TTC549 (cell line): ENCODE data around the gene MYRF.

Experiments
- FAIRE-seq: peaks from 2 replicates; lab custom pipeline; 2012; peaks lifted over from hg19 to GRCh38; lab: Jason Lieb, UNC

The MYRF gene

DNA sequence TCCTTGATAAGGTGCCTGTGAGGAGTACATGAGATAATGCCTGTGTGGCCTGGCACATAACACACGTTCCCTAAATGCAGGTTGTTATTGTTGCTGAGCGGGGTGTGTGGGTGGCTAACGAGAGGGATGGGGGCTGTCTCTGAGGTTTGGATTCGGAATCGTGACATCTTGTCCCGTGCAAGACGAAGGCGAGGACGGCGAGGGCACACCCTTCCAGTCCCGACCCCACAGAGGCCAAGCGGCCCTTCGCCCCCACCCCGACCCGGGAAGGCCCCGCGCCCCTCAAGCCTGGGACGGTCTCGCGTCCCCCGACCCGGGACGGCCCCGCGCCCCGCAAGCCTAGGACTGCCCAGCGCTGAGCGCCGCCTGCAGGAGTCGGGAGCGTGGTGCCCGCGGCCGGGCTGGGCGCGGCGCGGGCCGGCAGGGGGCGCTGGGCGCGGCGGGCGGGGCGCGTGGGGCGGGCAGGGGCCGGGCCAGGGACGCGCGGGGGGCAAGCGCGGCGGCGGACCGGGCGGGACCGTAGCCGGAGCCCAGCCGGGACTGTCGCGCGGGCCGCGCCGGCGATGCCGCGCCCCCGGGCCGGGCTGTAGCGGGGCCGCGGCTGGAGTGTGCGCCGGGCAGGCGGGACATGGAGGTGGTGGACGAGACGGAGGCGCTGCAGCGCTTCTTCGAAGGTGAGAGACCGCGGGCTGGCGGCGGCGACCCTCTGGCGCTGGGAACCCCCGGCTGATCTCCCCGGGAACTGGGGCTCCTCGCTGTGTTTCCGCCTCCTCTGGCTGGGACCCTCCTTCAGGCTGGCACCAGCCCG lies at the start of gene MYRF:
Gene MYRF, plus strand, starts transcription at position 520 of the 808 bp plus-strand sequence. Its CDS starts 109 bp downstream, at position 629.
- FAIRE-seq: no peak

DNA sequence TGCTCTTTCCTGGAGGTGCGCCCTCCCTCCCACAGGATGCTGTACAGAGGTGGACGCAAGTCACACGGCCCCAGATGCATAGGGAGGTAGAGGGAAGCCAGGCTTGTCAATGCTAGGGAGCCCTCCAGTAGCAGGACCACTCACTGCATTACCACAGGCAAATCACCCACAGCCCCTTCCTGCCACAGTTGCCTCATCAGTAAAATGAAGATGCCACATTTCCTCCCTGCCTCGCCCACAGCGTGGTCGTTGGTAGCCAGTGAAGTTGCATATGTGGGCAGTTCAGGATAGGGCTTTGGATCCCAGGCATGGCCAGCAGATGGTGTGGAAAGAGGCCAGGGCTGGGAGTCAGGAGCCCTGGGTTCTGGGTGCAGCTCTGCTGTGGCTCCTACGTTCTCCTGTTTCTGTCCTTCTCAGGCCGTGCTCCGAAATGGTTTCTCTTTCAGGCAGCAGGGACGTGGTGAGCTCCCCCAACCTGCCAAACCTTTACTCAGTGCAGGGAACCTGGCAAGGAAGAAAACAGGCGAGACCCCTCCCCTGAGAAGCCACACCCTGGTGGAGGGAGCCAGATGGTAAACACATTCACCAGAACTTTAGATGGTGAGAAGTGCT lies 49.6 kb upstream of the MYRF start:
- no peak for FAIRE-seq

DNA sequence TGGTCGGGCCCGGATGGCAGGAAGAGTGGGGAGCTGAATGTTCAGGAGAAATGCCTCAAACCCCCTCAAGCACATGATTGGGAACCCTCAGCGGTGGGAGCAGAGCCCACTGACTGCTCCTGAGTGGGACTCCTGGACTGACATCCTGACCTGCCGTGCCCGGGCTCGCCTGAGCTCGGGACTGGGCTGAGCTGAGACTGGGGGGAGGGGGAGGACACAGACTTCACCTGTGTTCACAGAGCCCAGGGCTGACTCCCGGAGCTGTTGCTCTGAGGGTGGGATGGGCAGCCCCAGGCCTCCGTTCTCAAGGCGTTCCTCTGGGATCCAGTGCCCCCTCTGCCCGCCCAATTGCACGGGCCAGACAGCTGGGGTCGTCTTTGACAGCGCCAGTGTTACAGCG lies 47.6 kb upstream of the MYRF start:
- no peak for FAIRE-seq

DNA sequence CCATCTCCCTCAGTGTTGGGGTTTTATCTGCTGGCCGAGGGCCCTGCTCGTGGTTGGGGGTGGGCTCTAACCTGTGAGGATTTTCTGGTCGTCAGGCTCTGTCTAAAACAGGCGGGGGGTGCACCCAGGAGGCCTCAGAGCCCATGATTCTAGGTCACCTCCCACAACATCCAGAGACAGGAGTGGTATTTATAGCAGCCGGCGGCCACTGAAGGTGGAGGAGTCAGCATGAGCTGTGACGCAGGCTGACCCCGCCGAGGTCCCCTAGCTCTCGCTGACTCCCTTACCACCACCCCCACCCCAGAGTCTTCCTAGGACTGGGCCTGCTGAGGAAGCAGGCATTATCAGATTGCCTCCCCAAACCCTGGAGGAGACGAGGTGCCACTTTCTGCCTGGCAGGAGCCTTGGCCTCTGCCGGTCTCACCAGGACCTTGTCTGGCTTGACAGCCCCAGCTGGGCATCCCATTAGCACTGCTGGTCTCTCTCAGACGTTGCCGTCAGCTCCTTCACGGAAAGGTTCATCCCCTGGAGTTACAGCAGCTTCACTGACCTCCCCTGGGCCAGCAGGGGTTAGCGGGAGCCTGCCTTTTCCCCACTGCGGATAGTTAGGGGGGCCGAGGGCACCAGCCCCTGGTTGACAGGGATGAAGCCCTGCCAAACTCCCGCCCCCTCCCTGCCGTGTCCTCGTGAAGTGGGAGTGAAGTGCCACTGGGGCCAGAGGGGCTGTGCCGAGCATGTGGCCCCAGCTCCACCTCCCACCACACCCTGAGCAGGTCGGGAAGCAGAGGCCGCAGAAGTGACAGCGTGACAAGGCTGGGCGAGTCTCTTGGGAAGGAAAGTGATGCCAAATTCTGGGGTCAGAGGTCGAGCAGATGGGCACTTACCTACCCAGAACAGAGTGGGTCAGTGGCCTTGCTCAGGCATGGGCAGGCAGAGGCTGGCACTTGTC lies 45.7 kb upstream of the MYRF start:
- FAIRE-seq: no peak

DNA sequence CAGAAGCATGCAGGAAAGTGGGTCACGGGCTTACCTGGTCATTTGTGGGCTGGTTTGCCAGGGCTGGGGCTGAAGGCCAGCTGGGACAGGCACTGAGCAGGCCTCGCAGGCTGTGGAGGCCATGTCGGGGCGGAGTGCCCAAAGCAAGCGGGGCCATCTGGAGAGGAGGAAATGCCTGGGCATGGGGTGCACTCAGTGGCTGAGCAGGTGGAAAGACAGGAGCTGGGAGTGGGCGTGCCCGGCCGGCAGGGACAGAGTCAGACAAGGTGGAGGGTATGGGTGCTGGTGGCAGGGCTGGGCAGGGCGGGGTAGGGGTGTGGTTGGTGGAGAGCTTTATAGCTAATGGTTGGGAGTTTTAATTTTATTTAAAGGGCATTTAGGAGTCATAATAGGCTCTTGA lies 44.9 kb upstream of the MYRF start:
- FAIRE-seq: no peak

DNA sequence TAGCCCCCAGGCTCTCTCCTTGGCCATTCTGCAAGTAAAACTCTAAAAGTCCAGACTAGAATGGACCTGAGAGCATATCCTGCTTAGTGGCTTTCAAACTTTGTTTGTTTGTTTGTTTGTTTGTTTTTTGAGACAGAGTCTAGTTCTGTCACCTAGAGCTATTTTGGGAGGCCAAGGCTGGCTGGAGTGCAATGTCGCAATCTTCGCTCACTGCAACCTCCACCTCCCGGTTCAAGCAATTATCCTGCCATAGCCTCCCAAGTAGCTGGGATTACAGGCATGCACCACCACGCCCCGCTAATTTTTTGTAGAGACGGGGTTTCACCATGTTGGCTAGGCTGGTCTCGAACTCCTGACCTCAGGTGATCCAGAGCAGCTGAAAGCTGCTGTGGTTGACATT lies 43.3 kb upstream of the MYRF start:
- FAIRE-seq: no peak

DNA sequence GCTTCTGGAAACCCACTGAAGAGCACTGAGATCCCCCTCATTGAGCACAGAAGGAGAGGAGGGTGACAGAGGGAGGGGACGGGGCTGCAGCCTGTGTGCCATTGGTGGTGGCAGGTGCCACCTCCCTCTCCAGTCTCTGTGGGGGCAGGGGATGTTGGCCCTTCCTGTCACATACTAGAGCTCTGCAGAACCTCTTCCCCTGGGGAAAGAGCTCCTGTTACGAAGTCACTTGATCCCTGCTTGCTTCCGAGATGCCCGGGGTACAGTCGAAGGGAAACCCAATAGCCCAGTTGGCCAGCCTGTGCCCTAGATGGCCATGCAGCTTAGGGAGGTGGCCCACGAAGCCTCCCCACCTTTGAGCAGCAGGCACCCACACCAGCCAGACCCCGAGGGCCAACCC lies 42.9 kb upstream of the MYRF start:
- FAIRE-seq: no peak

DNA sequence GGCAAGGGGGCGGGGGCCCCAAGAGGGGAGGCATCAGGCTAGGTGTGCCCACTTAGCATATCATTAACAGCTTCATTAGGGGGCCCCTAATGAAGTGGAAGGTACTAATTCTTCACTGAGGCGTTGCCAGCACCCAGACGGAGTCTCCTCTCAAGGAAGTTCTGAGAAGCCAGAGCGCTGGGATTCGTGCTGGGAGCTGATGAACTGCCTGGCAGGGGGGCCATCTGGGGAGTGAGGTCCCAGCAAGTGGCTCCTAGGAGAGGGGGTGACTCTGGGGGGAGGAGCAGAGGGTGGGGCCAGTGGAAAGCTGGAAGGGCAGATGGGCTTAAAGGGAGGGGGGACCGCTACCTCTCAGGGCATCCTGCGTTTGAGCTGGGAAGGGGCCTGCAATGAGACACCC lies 42.4 kb upstream of the MYRF start:
- FAIRE-seq: no peak

DNA sequence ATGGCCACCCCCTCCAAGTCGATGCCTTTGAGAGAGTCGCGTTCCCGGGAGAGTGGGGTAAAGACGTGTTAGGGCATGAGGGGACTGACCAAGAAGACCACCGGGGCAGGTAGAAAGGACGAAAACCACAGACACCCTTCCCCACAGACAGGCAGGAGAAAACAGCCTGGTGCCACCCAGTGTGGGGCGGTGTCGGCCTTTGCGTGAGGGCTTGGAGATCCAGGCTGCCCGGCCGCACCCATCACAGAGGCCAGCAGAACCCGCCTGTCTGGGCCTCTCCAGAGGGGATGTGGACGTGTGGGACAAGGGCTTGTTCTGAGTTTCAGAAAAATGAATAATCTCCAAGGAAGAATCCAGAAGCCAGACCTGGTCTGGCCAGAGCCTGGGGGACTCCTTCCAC lies 41.4 kb upstream of the MYRF start:
- no peak for FAIRE-seq

DNA sequence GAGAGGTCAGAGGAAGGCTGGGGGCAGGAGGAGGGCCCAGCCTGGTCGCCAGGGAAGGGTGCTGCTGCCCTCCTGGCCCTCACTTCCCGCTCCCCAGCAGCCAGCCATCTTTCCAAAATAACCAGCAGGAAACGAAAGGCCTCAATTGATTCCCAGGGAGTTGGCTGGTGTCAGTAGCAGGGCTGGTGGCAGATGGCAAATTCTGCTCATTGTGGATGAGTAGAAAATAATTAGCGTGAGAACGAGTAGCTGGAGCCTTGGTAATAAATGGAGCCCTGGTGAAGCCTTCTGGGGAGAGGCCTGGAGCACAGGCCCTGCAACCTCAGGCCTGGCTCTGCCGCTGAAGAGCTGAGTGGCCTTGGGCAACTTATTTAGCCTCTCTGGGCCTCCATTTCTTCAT lies 40.9 kb upstream of the MYRF start:
- FAIRE-seq: no peak

DNA sequence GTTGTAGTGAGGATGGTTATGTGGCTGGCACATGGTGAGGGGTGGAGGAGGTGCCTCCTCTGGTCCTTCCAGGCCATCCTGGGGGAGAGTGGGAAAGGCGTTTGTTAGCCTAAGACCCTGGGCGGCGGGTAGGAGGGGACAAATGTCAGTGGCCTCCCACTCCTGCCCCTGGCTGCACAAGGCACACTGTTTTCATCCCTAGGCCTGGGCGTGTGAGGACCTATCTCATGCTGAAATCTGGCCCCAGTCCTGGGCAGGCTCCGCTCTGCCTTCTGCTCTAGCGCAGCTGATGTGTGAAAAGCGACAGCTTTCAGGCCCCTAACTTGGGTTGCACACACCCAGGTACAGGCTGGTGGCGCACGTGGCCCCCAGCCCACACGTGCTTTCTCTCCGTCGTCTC lies 40.1 kb upstream of the MYRF start:
- no peak for FAIRE-seq

DNA sequence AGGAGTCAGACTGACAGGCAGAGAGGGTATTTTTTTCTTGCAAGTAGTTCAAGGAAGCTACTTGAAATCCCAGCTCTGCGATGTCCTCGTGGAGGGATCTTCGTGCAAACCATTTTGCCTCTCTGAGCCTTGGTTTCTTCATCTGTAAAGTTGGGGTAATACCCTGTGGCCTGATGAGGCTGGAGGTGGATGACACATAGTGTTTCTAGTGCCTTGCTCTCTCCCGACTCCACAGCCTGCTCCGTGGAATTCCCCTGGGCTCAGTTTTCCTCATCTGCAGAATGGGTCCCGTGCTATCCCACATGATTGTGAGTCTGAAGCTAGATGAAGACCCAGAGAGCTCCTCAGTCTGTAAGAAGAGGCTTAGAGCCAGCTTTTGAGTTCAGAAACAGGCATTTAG lies 39.6 kb upstream of the MYRF start:
- no peak for FAIRE-seq

DNA sequence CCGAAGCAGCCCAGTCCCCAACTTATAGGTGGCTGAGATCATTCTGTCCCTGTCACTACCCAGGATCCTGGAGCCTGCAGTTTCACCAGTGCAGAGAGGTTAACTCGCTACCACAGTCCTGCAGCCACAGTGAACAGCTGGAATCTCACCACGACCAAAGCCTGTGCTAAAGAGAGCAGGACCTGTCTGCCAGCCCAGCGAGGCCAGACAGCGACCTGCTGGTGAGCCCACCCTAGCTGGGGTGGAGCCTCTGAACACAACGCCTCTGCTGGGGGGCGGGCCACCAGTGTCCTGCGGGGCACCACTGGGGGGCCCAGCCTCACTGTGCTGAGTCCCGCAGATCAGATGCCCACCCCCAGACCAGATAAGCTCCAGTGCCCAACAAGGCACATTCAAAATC lies 39.0 kb upstream of the MYRF start:
- FAIRE-seq: no peak

DNA sequence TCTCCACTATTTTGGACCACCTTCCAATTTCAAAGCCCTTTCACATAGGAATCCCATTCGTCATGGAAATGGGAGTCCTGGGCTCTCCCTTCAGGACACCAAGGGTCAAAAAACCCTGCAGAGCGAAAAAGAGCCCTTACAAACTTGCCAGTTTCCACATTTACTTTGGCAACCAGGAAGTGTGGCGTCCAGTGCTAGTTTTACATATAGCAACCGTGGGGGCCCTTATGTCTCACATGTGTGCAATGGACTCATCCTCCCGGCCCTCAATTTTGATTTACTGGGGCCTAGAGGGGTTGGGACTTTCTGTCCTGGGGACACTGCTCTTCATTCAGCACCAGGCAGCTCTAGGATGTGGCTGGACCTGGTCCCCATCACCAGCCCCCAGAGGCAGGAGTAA lies 38.5 kb upstream of the MYRF start:
- no peak for FAIRE-seq

DNA sequence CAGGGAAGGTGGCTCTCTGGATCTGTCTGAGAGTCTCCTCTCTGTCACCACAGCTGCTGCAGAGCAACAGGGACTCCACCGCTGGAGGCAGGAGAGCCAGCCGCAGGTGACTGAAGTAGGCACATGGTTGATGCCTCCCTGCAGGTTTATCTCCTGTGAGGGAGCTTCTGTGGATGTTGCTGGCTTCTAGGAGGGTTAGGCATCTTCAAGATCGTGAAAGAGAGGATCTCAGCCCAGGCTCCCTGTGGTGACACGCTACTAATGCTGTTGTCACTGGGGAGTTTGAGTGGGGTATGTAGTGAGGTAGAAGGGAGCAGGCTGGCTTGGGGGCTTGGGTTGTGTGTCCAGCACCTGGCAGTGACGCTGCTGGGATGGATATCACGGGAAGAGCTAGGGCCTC lies 38.1 kb upstream of the MYRF start:
- FAIRE-seq: no peak

DNA sequence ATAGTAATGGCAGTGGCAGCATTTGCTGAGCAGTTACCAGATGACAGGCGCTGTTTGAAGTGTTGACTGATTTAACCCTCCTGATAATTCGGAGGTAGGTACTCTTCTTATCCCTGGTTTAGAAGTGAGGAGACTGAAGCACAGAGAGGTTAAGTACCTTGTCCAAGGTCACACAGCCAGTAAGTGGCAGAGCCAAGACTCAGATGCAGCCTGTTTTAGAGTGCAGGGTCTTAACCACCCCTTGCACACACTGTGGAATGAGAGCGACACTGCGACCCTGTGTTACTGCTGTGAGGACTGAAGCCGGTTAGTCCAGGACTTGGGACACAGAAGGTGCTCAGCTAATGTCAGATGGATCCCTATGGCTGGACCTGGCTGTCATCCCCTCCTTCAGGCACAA lies 37.5 kb upstream of the MYRF start:
- FAIRE-seq: no peak

DNA sequence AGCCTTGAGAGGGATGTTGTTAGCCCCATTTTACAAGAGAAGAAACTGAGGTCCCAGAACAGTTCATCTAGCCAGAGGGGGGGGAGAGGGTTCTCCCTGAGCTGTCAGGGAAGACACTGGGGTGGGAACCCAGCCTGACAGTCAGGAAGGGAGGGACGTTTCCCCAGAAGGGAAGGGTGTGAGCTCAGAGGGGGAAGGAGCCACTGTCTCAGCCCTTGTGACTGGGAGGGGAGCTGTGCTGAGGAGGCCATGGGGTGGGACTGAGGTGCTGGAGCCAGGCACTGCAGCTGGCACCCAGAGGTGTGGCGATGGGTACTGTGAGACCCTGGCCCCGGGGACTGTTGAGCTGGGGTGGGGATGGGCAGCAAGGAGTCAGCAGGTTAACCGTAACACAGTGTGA lies 36.6 kb upstream of the MYRF start:
- no peak for FAIRE-seq

DNA sequence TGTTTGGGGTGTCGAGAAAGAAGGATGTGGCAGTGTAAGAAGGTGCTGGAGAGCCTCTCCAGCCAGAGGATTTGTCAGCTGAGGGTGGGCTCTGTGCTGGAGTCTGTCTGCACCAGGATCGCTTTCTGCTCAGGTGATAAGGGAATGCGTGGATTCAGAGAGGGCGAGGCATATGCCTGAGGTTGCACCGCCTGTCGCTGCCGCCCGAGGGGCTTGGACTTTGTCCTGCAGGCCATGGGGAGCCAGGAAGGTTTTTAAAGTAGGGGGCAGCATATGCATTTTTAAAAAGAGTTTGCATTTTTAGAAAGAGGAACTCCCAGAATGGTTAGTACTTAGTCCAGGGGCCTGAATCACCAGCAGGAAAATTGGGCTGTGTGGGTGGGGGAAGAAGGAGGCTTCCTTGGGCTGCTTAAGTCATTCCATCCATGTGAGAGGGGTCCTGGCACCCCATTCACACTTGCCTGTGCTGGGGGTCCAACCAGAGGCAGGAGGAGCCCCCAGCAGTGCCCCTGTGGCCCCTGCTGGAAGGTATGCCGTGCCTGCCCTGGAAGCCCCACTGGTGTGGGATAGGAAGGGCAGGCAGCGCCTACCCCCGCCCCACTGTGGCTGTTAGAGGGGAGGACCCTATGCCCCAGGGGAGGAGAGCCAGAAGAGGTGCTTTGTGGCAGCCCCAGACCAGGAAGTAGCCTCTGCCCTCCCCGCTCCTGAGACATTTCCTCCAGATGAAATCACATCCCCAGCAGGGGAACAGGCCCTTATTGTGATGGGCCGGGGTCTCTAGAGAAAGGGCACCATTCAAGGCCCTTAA lies 35.8 kb upstream of the MYRF start:
- no peak for FAIRE-seq

DNA sequence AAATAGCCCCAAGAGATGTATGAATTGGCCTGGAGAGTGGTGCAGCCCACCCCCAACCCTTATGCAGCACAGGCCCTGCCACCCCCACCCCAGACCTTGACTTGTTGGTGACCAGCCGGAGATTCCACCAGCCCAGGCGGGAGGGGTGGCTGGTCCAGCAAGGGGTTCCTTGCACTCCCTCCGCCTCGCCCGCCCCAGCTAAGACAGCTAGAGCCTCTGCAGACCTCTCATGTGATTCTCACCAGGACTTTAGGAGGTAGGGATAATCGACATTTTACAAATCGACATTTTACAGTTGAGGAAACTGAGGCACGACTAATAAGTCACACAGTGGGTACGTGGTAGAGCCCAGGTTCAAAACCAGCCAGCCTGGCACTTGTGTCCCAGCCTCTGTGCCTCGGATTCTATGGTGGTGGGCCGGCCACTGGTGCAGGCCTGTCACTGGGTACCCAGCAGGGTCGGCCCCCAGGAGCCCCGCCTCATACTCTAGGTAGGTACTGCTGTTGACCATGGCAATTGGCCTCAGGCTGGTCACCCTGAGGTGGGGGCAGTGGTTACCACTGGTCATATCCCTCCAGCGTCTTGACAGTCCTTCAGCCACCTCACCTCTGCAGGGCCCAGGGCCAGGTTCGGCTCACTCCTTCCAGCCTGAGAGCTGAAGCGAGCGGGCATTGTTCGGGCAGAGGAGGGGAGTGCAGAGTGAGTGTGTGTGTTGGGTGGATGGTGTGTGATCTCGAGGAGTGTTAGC lies 35.0 kb upstream of the MYRF start:
- no peak for FAIRE-seq

DNA sequence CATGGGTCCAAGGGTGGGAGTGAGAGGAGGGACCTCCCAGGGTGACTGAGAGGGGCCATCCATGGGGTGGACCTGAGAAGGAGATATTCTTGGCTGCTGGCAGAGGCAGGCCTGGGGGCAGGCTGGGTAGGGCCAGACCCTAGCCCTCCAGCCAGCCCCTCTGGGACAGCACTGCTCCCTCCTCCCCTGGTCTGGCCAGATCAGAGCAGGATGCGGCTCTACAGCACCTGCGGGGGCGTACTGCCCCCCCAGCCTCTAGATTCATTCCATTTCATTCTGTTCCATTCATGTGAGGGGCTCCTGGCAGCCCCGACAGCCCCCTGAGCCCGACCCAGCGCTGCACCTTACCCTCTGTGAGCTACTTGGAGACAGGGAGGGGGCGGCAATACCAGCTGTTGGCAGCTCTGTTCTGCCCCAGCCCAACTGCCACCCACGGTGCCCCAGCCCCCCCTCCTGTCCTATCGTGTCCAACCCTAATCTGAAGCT lies 34.3 kb upstream of the MYRF start:
- no peak for FAIRE-seq

DNA sequence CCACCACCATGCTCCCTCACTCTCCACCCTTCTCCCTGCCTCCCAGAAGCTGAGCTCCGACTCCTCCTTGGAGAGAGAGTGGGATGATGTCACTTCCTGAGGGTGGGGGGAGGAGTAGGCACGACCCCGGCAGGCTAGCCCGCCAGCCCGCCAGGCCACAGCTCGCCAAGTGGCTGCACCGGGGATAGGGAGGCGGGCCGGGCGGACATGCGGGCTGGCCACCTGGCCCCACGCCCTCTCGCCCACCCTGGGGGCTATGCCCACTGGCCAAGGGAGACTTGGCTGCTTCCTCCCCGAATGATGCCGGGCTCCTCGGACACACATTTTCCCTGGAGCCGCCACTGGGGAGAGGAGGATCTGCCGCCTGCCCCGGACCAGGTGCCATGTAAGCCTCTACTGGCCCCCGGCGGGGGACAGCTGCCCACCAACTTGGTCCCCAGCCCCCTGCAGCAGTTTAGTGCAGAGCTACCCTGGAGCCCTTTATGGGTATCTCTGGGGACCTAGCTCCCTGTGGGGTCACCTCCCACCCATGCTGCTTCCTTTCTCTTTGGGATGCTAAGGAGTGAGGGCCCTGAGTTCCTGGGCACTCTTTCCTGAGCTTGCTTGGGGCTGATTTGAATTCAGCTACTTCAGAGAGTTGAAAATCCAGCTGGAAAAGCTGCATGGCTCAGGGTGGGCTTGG lies 33.7 kb upstream of the MYRF start:
- FAIRE-seq: no peak
